ENCODE results near the gene CD79A.

CD79A gene

DNA sequence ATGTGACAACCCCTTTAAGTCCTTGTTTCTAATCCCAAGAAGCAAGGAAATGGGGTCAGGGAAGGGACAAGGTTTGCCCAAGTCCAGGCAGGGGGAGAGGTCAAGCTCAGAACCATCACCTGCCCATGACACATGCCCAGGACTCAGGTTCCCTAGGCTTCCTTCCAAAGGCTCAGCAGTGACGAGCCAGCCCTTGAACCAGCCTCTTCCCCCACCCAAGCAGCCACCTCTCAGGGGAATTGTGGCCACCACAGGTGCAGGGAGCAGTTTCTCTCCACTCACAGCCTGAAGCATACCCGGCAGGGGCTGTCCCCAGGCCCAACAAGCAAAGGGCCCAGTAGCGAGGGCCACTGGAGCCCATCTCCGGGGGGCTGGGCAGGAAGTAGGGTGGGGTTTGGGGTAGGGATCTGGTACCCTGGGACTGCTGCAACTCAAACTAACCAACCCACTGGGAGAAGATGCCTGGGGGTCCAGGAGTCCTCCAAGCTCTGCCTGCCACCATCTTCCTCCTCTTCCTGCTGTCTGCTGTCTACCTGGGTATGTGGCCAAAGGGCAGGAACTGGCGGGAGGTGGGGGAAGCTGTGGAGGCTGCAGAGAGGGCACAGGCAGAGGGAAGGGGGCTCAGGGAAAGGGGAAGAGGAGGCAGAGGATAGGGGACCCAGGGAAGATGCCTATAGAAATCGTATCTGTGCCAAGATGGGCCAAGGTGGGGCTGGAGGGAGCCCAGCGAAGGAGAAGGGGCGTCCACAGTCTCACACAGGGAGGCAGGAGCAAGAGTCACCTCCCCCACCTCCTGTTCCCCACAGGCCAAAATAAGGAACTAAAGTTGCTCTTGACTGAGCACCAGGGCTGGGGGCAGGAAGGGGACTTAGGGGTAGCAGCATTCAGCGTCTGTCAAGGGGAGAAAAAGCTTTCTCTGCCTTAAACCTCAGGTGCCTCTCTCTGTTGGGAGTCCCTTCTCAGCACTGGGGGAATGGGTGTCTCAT is at the start of gene CD79A:
Gene CD79A (plus strand): TSS at position 433 of the 986 bp plus-strand sequence. CDS start 26 bp downstream, at position 459.
- no peak for DNase-seq (ENCODE audit: low read depth, low spot score)

DNA sequence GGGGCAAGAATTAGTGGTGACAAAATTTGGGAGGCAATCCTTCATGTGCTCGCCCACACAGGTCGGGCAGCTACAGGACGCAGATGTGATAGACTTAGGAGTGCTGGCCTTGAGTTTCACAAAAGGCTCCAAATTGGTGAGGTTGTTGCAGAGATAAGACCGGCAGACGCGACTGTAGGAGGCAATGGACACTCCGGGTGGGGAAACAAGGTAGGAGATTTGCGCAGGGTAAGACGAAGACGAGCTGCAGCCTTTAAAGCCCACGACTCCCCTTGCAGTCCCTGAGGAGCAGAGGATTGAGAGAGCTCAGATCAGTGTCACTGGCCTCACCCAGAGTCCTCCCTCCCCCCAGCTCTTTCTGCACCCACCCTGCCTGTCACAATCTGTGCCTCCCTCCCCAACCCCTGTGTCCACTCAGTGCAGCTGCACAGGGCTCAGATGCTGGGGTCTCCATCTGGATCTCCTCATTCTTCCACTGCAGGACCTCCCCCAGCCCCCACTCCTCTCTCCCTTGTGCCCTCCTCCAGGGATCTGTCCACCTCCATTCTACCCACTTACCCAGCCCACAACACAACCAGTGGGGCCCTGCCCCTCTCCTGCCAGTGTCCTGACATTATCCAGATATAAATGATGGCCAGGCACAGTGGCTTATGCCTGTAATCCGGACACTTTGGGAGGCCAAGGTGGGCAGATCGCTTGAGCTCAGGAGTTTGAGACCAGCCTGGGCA is 38.9 kb upstream of the CD79A start:
- DNase-seq (ENCODE audit: low read depth, low spot score) = no peak

- no peak for DNase-seq (ENCODE audit: low read depth, low spot score)
These were observed 37.9 kb upstream of the CD79A start for GRCh38 chr19:41839211-41839610.

- no peak for DNase-seq (ENCODE audit: low read depth, low spot score)
These were observed 33.7 kb upstream of the CD79A start for GRCh38 chr19:41843371-41843770.

- no peak for DNase-seq (ENCODE audit: low read depth, low spot score)
These were observed 32.5 kb upstream of the CD79A start, which contains the start of gene LYPD4 for GRCh38 chr19:41844601-41845000. TSS of gene LYPD4 (minus strand) at chr19:41844683. CDS start at chr19:41839285, 5,398 bp downstream.

- DNase-seq (ENCODE audit: low read depth, low spot score) = no peak
These were observed 32.3 kb upstream of the CD79A start, which contains the start of gene DMRTC2 for GRCh38 chr19:41845001-41845050. TSS of gene DMRTC2 (plus strand) at chr19:41845042. CDS start at chr19:41847429, 2,387 bp downstream.

- DNase-seq (ENCODE audit: low read depth, low spot score) = no peak
These were observed 32.0 kb upstream of the CD79A start for GRCh38 chr19:41845051-41845590.

DNA sequence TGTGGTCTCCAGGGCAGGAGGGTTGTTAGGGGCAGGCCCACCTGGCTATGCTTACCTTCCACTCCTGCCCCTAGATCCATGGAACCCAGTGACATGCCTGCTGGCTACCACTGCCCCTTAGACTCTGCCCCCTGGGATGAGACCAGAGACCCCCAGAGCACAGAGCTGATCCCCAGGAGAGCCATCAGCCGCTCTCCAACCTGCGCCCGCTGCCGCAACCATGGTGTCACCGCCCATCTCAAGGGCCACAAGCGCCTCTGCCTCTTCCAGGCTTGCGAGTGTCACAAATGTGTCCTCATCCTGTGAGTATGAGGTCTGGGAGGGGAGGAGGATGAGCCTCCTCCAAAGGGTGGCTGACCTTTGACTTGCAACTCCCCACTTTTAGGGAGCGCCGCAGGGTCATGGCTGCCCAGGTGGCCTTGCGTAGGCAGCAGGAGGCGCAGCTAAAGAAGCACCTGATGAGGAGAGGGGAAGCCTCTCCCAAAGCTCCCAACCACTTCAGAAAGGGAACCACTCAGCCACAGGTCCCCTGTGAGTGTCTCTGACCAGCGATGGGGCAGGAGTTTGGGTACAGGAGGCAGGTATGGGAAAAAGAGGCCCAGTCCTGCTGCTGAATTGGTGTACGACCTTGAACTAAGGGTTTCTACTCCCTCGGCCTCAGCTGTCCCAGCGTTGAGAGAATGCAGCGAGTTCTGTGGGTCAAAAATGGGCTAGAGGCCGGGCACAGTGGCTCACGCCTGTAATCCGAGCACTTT is 29.6 kb upstream of the CD79A start:
- no peak for DNase-seq (ENCODE audit: low read depth, low spot score)

GRCh38 chr19:41848666-41849065 is 28.4 kb upstream of the CD79A start:
- no peak for DNase-seq (ENCODE audit: low read depth, low spot score)

DNA sequence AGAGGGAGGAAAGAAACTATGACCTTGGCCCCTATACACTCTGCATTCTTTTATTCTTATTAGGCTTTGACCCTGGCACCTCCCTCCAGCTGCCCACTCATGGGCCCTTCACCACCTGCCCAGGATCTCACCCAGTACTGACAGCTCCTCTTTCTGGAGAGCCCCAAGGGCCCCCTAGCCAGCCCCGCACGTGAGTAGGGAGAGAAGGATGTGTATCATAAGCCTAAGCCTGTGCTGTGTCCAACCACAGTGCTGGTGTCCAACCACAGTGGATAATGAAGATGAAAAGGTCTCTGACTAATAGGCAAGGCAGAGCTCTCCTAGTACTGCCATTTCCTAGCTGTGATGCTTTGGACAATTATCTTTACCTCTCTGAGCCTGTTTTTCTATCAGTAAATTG is 28.0 kb upstream of the CD79A start:
- DNase-seq (ENCODE audit: low read depth, low spot score) = no peak

DNA sequence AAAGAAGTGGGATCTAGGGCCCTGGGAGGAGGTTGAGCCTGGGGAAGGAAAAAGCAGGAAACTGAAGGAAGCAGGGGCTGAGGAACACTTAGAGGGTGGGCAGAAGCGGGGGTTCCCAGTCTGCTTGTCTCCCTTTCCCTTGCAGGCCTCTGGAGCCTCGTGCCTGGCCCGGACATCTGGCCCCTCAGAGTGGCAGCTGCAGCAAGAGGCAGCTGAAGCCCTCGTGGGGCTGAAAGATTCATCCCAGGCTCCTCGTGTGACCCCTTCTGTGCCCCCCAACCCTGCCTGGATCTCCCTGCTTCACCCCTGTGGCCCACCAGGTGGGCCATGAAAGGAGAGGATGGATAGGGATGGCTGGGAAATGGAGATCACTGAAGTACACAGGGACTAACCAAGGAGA is 26.7 kb upstream of the CD79A start:
- no peak for DNase-seq (ENCODE audit: low read depth, low spot score)

DNA sequence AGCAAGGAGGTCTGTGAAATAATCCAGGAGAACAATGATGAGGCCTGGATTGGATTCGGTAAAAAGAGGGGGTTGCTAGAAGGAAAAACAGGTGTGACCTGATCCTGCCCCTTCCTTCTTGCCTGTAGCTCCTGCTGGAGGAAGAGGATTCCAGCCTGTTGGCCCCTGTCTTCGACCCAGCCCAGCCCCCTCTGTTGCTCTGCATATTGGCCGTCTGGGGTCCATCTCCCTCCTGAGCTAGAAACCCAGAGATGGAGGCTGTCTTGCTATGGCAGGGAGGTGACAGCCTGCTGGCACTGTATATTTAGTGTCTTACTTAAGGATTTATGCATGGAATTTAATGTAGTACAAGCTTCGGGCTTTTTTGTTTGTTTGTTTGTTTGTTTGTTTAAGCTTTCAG is 25.6 kb upstream of the CD79A start:
- no peak for DNase-seq (ENCODE audit: low read depth, low spot score)

GRCh38 chr19:41853344-41853743 is 23.7 kb upstream of the CD79A start:
- DNase-seq (ENCODE audit: low read depth, low spot score) = no peak

GRCh38 chr19:41853768-41854167 is 23.3 kb upstream of the CD79A start:
- no peak for DNase-seq (ENCODE audit: low read depth, low spot score)

DNA sequence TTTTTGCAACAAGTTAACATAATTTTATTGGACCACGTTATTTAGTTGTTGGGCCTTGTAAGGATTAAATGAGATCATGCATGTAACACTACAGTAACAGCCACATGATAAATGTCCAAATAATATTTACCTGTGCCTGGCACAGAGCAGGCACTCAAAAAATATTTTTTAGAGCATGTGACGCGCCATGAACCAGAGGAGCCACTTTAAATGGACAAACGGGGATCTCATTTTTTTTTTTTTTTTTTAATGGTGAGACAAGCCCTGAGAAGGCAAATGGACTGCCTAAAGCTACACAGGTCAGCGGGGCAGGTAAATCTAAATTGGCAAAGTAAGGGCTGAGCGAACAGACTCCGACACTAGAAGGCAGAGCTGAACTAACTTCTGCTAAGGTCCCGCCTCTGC is 17.9 kb upstream of the CD79A start:
- no peak for DNase-seq (ENCODE audit: low read depth, low spot score)

DNA sequence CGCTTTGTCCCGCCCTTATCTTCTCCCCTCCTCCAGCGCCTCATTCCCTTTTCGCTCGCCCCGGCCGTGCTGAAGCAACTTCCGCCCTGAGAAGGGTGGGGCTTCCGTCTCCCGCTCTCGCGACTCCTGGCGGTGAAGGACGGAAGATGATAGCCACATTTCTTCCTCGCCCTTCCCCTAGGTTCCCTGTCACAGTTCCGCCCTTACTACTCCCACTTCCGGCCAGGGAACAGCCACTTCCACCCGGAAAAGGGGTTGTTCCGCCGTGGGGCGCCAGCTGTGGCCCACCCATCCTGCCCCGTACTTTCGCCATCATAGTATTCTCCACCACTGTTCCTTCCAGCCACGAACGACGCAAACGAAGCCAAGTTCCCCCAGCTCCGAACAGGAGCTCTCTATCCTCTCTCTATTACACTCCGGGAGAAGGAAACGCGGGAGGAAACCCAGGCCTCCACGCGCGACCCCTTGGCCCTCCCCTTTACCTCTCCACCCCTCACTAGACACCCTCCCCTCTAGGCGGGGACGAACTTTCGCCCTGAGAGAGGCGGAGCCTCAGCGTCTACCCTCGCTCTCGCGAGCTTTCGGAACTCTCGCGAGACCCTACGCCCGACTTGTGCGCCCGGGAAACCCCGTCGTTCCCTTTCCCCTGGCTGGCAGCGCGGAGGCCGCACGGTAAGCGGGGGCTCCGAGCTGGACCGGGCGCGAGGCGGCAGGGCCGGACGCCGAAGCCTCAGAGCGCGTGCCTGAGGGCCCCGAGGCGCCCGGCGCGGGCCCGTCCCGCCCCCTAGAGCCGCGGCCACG is 17.3 kb upstream of the CD79A start, which contains the start of gene RPS19:
Gene RPS19 (plus strand): TSS at position 638 of the 801 bp plus-strand sequence. CDS start 520 bp downstream, outside the sequence.
- DNase-seq (ENCODE audit: low read depth, low spot score) = peak; percentile 97

DNA sequence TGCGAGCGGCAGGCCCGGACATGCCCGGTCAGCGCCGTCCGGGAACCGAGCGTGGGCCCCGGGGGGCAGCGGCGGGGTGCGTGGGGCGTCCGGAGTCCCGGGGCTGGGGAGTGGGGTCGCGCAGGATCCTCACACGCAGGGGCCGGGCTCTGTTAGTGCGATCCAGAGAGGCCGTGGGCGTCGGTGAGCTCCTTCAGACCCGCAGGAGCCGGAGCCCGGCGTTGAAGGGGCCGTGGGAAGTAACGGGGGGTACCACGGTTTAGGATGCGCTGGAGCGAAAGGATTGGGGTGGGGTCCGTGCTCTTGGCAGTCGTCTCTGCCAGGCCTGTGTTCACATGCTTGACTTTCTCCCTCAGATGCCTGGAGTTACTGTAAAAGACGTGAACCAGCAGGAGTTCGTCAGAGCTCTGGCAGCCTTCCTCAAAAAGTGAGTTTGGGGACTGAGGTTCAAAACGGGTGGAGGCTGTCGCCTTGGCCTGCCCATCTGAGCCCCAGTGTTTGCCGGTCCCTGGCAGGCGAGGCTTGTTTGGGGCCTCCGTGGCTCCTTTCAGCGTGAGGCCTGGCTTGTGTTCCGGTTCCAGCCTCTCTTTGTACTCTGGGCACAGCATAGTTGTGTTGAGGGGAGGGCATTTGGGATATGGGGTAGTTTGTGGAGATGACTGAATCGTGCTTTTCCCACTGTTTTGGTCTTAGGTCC is 16.5 kb upstream of the CD79A start:
- no peak for DNase-seq (ENCODE audit: low read depth, low spot score)

GRCh38 chr19:41861116-41861768 is 15.8 kb upstream of the CD79A start:
- DNase-seq (ENCODE audit: low read depth, low spot score) = no peak

DNA sequence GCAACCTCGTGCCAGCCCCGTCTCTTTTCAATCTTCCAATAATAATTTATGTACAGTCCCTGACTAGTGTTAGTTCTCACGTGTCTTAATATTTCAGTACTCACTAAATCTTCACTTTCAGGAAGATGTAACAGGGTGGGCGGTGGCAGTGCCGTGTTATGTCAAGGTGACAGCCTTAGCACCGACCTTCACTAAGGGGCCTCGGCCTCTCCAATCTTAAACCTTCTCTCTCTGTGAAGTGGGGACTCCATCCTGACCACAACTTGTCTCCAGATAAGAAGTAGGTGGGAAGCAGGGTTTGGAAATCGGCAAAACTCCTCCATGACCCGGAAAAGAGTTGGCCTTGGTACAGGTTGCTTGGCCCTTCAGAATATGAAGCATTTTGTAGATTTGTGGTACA is 15.2 kb upstream of the CD79A start:
- DNase-seq (ENCODE audit: low read depth, low spot score) = no peak

DNA sequence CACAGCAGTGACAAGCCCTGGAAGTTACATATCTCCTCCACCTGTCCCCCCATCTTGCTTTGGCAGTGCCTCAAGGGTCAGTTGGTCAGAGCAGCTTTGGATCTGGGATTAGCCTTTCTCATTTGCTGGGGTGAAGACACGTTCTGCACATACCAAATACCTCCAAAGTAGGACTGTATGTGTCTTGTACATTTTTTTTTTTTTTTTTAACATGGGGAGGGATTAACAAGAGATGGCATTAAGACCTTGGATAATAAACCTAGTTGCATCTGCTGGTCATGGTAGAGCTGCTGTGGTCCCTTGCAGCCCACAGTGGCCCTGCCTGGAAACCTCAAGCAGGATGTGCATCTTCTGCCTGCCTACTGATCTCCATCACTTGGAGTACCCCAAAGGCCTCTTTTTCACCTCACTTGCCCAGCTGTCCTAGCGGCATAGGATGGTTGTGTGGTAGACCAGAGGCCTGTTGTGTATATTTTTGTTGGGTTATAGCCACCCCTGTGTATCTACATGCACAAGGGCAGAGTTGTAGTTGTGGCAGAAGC is 14.6 kb upstream of the CD79A start:
- no peak for DNase-seq (ENCODE audit: low read depth, low spot score)

Data from activated naive CD8-positive, alpha-beta T cell treated with anti-CD3 and anti-CD28 coated beads, Interleukin-2, amount 50 U/mL, for 16 hours (primary cell).